GM20000 (cell line): ENCODE measurements around the gene PIF1.
"Not testable (repeated sequence)": the region's sequence is repeated elsewhere in the genome, so short reads cannot be mapped to it uniquely, and the experiment has no call there.

Experiments used
- DNase-seq: peaks from one replicate; pipeline ENCODE4 v3.0.0; 2012; ENCODE audit warnings: low spot score
- TF ChIP-seq, protein P1 (sequence below): IDR thresholded peaks from 2 replicates; pipeline ENCODE4 v1.5.1; 2012; ENCODE audit warnings: mild to moderate bottlenecking, control low read depth; ENCODE audit errors: extremely low read depth, missing control alignments

PIF1 gene

GRCh38 chr15:64824929-64825430 lies 467 bp downstream of the PIF1 start:
- TF ChIP-seq, protein P1, sequence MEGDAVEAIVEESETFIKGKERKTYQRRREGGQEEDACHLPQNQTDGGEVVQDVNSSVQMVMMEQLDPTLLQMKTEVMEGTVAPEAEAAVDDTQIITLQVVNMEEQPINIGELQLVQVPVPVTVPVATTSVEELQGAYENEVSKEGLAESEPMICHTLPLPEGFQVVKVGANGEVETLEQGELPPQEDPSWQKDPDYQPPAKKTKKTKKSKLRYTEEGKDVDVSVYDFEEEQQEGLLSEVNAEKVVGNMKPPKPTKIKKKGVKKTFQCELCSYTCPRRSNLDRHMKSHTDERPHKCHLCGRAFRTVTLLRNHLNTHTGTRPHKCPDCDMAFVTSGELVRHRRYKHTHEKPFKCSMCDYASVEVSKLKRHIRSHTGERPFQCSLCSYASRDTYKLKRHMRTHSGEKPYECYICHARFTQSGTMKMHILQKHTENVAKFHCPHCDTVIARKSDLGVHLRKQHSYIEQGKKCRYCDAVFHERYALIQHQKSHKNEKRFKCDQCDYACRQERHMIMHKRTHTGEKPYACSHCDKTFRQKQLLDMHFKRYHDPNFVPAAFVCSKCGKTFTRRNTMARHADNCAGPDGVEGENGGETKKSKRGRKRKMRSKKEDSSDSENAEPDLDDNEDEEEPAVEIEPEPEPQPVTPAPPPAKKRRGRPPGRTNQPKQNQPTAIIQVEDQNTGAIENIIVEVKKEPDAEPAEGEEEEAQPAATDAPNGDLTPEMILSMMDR, result no peak

DNA sequence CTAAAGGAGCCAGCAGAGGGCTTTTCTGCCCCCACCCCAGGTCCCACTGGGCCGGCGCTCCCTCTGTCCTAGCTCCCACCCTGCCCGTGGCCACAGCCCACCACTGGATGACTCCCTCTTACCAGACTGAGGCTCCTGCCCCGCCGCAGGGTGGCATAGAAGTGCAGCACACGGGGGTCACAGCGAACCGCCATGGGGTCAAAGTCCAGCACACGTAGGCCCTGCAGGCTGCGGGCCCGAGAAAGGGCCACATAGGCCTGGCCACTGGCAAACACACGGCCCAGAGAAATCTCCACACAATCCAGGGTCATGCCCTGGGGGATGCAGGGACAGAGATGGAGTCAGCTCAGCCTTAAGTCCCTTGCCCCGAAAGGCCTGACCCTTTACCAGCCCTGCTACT lies 9.0 kb downstream of the PIF1 start:
- TF ChIP-seq, protein P1, result no peak
- no peak for DNase-seq

More at GRCh38 chr15:64824929-64825430, 467 bp downstream of the PIF1 start:
- no peak for DNase-seq

GRCh38 chr15:64814965-64815364 lies 10.5 kb downstream of the PIF1 start:
- DNase-seq, result not testable (repeated sequence)

GRCh38 chr15:64814283-64814682 lies 11.2 kb downstream of the PIF1 start:
- not testable (repeated sequence) for DNase-seq

DNA sequence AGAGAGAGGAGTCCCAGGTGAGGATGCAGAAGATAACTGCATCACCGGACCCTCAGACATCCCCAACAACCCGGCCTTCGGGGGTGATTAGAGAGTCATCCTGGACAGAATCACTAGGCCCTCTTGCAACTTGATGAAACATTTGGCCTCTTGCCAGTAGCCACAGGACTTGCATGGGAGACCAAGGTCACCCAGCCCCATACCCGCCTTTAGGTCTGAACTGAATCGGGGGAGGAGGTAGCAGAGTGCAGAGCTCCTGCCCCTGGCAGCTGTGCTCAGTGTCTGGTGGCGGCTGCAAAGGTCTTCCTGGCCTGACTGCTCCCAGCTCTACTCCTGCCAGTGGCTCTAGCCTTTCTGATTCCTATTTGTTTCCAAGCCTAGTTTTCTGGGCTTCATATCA lies 12.4 kb downstream of the PIF1 start:
- DNase-seq, result no peak
- TF ChIP-seq, protein P1, result no peak

- DNase-seq, result no peak
- TF ChIP-seq, protein P1, result no peak
These were observed 14.7 kb downstream of the PIF1 start for GRCh38 chr15:64810497-64811326.

DNA sequence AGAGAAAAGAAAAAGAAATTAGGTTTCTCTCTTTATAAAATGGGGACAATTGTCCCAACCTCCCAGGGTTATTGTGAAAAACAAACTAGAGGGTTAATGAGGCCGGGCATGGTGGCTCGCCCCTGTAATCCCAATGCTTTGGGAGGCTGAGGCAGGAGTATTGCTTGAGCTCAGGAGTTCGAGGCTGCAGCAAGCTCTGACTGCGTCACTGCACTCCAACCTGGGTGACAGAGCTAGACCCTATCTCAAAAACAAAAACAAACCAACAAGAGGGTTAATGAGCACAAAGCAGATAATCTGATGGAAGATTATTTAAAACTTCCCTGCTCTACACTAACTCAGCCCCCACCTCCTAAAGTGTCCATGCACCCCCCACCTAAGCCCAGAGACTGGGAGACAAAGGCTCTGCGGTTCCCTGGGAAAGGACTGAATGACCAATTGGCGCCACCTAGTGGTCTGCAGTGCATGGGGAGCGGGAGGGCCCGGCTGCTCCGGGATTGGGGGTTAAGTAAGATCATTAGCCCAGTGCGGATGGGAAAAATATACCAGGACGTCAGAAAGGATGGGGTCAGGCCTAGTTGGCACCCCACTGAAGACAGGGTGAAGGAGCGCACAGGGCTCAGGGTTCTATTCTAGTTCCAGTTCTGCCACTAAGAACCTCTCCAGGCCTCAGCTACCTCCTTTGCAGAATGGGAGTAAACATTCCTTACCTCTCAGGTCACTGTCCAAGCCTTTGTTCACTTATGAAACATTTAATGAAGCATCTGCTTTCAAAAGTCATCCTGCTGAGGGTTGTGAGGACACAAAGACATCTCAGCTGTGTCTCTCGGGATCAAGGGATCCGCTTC lies 15.6 kb downstream of the PIF1 start:
- TF ChIP-seq, protein P1, result peak; percentile 91
- peak; percentile 85 for DNase-seq

GRCh38 chr15:64808785-64809453 lies 16.5 kb downstream of the PIF1 start:
- TF ChIP-seq, protein P1, result no peak
- no peak for DNase-seq
